ENCODE measurements around the gene MSH2. TPM values are rescaled to one million over a fixed set of nuclear protein-coding genes. Genes with fewer than 3 reads are reported as not detected.

The MSH2 gene
- total and polyA plus RNA-seq, 2 donors (not counting 3 experiments of a cell fraction or from before 2014, with no cell fraction given) = 9.7 to 30.5 TPM

- Histone ChIP-seq H3K9ac (replicated peaks; ENCODE audit: extremely low read depth, insufficient read depth, low read length) (no peak overlapping the region), H3K4me3 (replicated peaks in 1 of 3; ENCODE audit: insufficient read depth in 1 of 3, low read depth in 1 of 3, low read length in 3 of 3) (no peak overlapping the region), H3K4me1 (ENCODE audit: control insufficient read depth, extremely low read depth, insufficient read depth, low read length) (no peaks in the 10 kb centered on the region), H2AFZ (ENCODE audit: low read depth, low read length) (no peak overlapping the region), H3K79me2 (ENCODE audit: control insufficient read depth, insufficient read depth, low read length) (no peaks in the 10 kb centered on the region), H3K36me3 (ENCODE audit: control insufficient read depth in 2 of 2, extremely low read depth in 1 of 2, insufficient read depth in 2 of 2, low read length in 2 of 2) (peaks cover 0 to 4% of the 10 kb centered on the region in 2 experiments), H3K27me3 (ENCODE audit: control insufficient read depth in 2 of 2, insufficient read depth in 2 of 2, low read length in 2 of 2) (no peaks in the 10 kb centered on the region), H3K9me1 (replicated peaks; ENCODE audit: control insufficient read depth, extremely low read depth, insufficient read depth, low read length) (no peaks in the 10 kb centered on the region), H3K9me3 (replicated peaks; ENCODE audit: control insufficient read depth, insufficient read depth, low read length) (no peaks in the 10 kb centered on the region), H4K20me1 (replicated peaks; ENCODE audit: control insufficient read depth, extremely low read depth, insufficient read depth, low read length) (no peaks in the 10 kb centered on the region), H3K4me2 (ENCODE audit: insufficient read depth, low read length) (no peak overlapping the region), H3K27ac (ENCODE audit: insufficient read depth, low read depth, low read length) (no peak overlapping the region)
- dilution Hi-C loops (cut with MboI; ENCODE audit: extremely low pct_ligation_motif_present, low sequenced_read_pairs) = no loop called here
- BruUV-seq (replicated peaks) = no TSS peak
- FAIRE-seq (no peak), DNase-seq (ENCODE audit: low read depth, low spot score) (no peak)
- no peak for TF ChIP-seq EZH2 (IDR thresholded peaks at IDR 0.05; ENCODE audit: borderline replicate concordance, low read depth, low read length, severe bottlenecking)
- TF ChIP-seq POLR2A (IDR thresholded peaks at IDR 0.05; ENCODE audit: low read depth, low read length) = no peak
- no peak for TF ChIP-seq MYC (IDR thresholded peaks at IDR 0.05; ENCODE audit: low read depth, low read length)
- no peak for TF ChIP-seq JUN (IDR thresholded peaks at IDR 0.05; ENCODE audit: borderline replicate concordance, insufficient read depth, insufficient read length, low read depth)
- TF ChIP-seq GATA2 (IDR thresholded peaks at IDR 0.05; ENCODE audit: insufficient read depth, insufficient read length, low read depth, low read length) = no peak
- CTCF ChIA-PET = interaction anchor here (1.5 to 2.0 kb wide), 3 partner anchors 25 to 282 kb away, joined by 4 to 6 read pairs (median 5); no protein-coding TSS in a partner anchor
- intact Hi-C loops (cut with micrococcal nuclease) = no loop called here
- POLR2A ChIA-PET = no interaction called here
These were observed 82.9 kb downstream of the MSH2 start for GRCh38 chr2:47485751-47486300.

GRCh38 chr2:47486841-47487497 lies 84.0 kb downstream of the MSH2 start:
- H3K4me1 ChIP-seq (ENCODE audit: control insufficient read depth, extremely low read depth, insufficient read depth, low read length) = no peaks in the 10 kb centered on the region
- no peaks in the 10 kb centered on the region for H3K27me3 ChIP-seq (ENCODE audit: control insufficient read depth in 2 of 2, insufficient read depth in 2 of 2, low read length in 2 of 2)
- DNase-seq (ENCODE audit: low read depth, low spot score) (no peak), FAIRE-seq (no peak)
- intact Hi-C loops (cut with micrococcal nuclease) (no loop called here), dilution Hi-C loops (cut with MboI; ENCODE audit: extremely low pct_ligation_motif_present, low sequenced_read_pairs) (no loop called here)
- no peak overlapping the region for H3K4me2 ChIP-seq (ENCODE audit: insufficient read depth, low read length)
- H3K9me1 ChIP-seq (replicated peaks; ENCODE audit: control insufficient read depth, extremely low read depth, insufficient read depth, low read length) = no peaks in the 10 kb centered on the region
- BruUV-seq (replicated peaks) = no TSS peak
- no peak overlapping the region for H3K9ac ChIP-seq (replicated peaks; ENCODE audit: extremely low read depth, insufficient read depth, low read length)
- H4K20me1 ChIP-seq (replicated peaks; ENCODE audit: control insufficient read depth, extremely low read depth, insufficient read depth, low read length) = no peaks in the 10 kb centered on the region
- peaks cover 0 to 4% of the 10 kb centered on the region in 2 experiments for H3K36me3 ChIP-seq (ENCODE audit: control insufficient read depth in 2 of 2, extremely low read depth in 1 of 2, insufficient read depth in 2 of 2, low read length in 2 of 2)
- CTCF ChIA-PET = interaction anchor here (1.5 to 2.0 kb wide), 3 partner anchors 26 to 281 kb away, joined by 4 to 6 read pairs (median 5); no protein-coding TSS in a partner anchor
- POLR2A ChIA-PET = no interaction called here
- H3K4me3 ChIP-seq (replicated peaks in 1 of 3; ENCODE audit: insufficient read depth in 1 of 3, low read depth in 1 of 3, low read length in 3 of 3) = no peak overlapping the region
- H3K27ac ChIP-seq (ENCODE audit: insufficient read depth, low read depth, low read length) = no peak overlapping the region
- no peak overlapping the region for H2AFZ ChIP-seq (ENCODE audit: low read depth, low read length)
- H3K9me3 ChIP-seq (replicated peaks; ENCODE audit: control insufficient read depth, insufficient read depth, low read length) = no peaks in the 10 kb centered on the region
- H3K79me2 ChIP-seq (ENCODE audit: control insufficient read depth, insufficient read depth, low read length) = no peaks in the 10 kb centered on the region
- TF ChIP-seq POLR2AphosphoS5 (IDR thresholded peaks at IDR 0.05; ENCODE audit: insufficient read depth, low read depth, low read length) (no peak), EZH2 (IDR thresholded peaks at IDR 0.05; ENCODE audit: borderline replicate concordance, low read depth, low read length, severe bottlenecking) (no peak), POLR2A (IDR thresholded peaks at IDR 0.05; ENCODE audit: low read depth, low read length) (no peak), JUN (IDR thresholded peaks at IDR 0.05; ENCODE audit: borderline replicate concordance, insufficient read depth, insufficient read length, low read depth) (no peak), GATA2 (IDR thresholded peaks at IDR 0.05; ENCODE audit: insufficient read depth, insufficient read length, low read depth, low read length) (no peak), MYC (IDR thresholded peaks at IDR 0.05; ENCODE audit: low read depth, low read length) (no peak), FOS (IDR thresholded peaks at IDR 0.05; ENCODE audit: borderline replicate concordance, insufficient read depth, low read length) (no peak)
- TF ChIP-seq, protein P1, sequence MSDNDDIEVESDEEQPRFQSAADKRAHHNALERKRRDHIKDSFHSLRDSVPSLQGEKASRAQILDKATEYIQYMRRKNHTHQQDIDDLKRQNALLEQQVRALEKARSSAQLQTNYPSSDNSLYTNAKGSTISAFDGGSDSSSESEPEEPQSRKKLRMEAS (IDR thresholded peaks at IDR 0.05; ENCODE audit: insufficient read depth, insufficient read length) = no peak
- TF ChIP-seq, protein P2, sequence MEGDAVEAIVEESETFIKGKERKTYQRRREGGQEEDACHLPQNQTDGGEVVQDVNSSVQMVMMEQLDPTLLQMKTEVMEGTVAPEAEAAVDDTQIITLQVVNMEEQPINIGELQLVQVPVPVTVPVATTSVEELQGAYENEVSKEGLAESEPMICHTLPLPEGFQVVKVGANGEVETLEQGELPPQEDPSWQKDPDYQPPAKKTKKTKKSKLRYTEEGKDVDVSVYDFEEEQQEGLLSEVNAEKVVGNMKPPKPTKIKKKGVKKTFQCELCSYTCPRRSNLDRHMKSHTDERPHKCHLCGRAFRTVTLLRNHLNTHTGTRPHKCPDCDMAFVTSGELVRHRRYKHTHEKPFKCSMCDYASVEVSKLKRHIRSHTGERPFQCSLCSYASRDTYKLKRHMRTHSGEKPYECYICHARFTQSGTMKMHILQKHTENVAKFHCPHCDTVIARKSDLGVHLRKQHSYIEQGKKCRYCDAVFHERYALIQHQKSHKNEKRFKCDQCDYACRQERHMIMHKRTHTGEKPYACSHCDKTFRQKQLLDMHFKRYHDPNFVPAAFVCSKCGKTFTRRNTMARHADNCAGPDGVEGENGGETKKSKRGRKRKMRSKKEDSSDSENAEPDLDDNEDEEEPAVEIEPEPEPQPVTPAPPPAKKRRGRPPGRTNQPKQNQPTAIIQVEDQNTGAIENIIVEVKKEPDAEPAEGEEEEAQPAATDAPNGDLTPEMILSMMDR (IDR thresholded peaks at IDR 0.05; ENCODE audit: extremely low read depth in 1 of 2, insufficient read depth in 1 of 2, low read depth in 1 of 2, low read length in 2 of 2) = no peak
